Body of pancreas (tissue), 4 donors: ENCODE data around the gene TMPRSS9.

Experiments
- CTCF ChIP-seq, 7 experiments: fragments of 450-650 bp in 4 of 7; fragments of 200-600 bp in 3 of 7; sonication (generic) in 3 of 7; IDR thresholded peaks; one replicate each; pipeline ENCODE4 v1.5.1; 2016 to 2019; ENCODE audit warnings: antibody characterized with exemption in 7 of 7
- POLR2A ChIP-seq, 3 donors: fragments of 450-650 bp; IDR thresholded peaks; one replicate each; pipeline ENCODE4 v1.6.1; 2016; ENCODE audit warnings: antibody characterized with exemption in 3 of 3, mild to moderate bottlenecking in 2 of 3

- TF ChIP-seq POLR2A (IDR thresholded peaks at IDR 0.05) (no peak), CTCF (IDR thresholded peaks at IDR 0.05) (no peak)
Observed at GRCh38 chr19:2399582-2399981, 39.5 kb downstream of the TMPRSS9 start.
